ENCODE results near the gene FIGN.

GRCh38 chr2:163736433-163737189 is 803 bp upstream of the FIGN start:
- TF ChIP-seq EZH2phosphoT487 (IDR thresholded peaks at IDR 0.05) (no peak), CTCF (IDR thresholded peaks at IDR 0.05) (peak; percentile 36), EZH2 (IDR thresholded peaks at IDR 0.05) (no peak)

All from neural progenitor cell (in vitro differentiated cells).